ENCODE data around the gene AAGAB.
"Not testable (repeated sequence)": the region's sequence is repeated elsewhere in the genome, so short reads cannot be mapped to it uniquely, and the experiment has no call there.

AAGAB gene

DNA sequence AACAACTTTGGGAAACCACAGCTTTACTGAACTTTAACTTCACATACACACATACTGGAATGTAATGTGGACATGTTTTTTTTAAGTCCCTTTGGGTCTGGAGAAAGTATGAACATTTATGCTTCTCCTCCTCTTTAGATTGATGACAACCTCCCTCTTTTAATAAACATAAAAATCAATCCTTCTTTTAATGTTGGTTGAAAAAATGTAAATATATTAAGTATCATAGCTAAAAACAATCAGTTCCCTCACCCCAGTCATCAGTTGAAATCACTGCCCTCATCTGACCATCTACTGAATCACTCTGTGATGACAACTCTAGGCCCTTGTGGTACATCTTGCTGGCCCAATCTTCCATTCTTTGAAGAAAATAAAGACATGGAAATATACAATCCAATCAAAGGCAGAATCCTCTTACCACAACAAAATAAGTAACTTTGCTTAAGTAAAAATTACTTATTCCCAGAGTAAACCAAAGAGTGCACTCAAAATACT is 6.4 kb downstream of the AAGAB start:
- TF ChIP-seq, protein P1, sequence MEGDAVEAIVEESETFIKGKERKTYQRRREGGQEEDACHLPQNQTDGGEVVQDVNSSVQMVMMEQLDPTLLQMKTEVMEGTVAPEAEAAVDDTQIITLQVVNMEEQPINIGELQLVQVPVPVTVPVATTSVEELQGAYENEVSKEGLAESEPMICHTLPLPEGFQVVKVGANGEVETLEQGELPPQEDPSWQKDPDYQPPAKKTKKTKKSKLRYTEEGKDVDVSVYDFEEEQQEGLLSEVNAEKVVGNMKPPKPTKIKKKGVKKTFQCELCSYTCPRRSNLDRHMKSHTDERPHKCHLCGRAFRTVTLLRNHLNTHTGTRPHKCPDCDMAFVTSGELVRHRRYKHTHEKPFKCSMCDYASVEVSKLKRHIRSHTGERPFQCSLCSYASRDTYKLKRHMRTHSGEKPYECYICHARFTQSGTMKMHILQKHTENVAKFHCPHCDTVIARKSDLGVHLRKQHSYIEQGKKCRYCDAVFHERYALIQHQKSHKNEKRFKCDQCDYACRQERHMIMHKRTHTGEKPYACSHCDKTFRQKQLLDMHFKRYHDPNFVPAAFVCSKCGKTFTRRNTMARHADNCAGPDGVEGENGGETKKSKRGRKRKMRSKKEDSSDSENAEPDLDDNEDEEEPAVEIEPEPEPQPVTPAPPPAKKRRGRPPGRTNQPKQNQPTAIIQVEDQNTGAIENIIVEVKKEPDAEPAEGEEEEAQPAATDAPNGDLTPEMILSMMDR (IDR thresholded peaks at IDR 0.05; ENCODE audit: low read depth, low read length) = no peak
- TF ChIP-seq POLR2A (IDR thresholded peaks at IDR 0.05; ENCODE audit: extremely low read depth, insufficient read length) (no peak), MYC (IDR thresholded peaks at IDR 0.05; ENCODE audit: low read depth, low read length) (no peak)
- TF ChIP-seq, protein P2, sequence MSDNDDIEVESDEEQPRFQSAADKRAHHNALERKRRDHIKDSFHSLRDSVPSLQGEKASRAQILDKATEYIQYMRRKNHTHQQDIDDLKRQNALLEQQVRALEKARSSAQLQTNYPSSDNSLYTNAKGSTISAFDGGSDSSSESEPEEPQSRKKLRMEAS (IDR thresholded peaks at IDR 0.05; ENCODE audit: low read depth, low read length) = no peak
- no peak for DNase-seq (ENCODE audit: low read depth)

DNA sequence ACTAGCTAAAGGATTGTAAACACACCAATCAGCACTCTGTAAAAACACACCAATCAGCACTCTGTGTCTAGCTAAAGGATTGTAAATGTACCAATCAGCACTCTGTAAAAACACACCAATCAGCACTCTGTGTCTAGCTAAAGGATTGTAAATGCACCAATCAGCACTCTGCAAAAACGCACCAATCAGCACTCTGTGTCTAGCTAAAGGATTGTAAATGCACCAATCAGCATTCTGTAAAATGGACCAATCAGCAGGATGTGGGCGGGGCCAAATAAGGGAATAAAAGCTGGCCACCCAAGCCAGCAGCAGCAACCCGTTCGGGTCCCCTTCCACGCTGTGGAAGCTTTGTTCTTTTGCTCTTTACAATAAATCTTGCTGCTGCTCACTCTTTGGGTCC is 7.9 kb downstream of the AAGAB start:
- not testable (repeated sequence) for H3K4me3 ChIP-seq (ENCODE audit: low read depth, low read length); DNase-seq (ENCODE audit: low read depth)

More for the DNA sequence above, 6.4 kb downstream of the AAGAB start:
- H3K4me3 ChIP-seq (ENCODE audit: low read depth, low read length) = no peak overlapping the region

DNA sequence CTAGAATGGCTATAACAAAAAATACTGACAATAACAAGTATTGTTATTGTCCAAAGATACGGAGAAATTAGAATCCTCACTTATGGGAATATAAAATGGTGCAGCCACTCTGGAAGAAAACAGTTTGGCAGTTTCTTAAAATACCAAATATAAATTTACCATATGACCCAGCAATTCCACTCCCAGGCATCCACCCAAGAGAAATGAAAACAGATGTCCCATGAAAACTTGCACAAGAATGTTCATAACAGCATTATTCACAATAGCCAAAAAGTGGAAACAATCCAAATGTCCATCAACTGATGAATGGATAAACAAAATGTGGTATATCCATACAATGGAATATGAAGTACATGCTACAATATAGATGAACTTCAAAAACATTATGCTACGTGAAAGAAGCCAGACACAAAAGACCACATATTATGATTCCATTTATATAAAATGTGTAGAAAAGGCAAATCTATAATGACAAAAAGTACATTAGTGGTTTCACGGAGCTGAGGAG is 9.4 kb downstream of the AAGAB start:
- DNase-seq (ENCODE audit: low read depth) = no peak
- TF ChIP-seq, protein P1 (IDR thresholded peaks at IDR 0.05; ENCODE audit: low read depth, low read length) = no peak
- no peak for TF ChIP-seq MYC (IDR thresholded peaks at IDR 0.05; ENCODE audit: low read depth, low read length)
- TF ChIP-seq, protein P2 (IDR thresholded peaks at IDR 0.05; ENCODE audit: low read depth, low read length) = no peak
- TF ChIP-seq POLR2A (IDR thresholded peaks at IDR 0.05; ENCODE audit: extremely low read depth, insufficient read length) = no peak
- no peak overlapping the region for H3K4me3 ChIP-seq (ENCODE audit: low read depth, low read length)

DNA sequence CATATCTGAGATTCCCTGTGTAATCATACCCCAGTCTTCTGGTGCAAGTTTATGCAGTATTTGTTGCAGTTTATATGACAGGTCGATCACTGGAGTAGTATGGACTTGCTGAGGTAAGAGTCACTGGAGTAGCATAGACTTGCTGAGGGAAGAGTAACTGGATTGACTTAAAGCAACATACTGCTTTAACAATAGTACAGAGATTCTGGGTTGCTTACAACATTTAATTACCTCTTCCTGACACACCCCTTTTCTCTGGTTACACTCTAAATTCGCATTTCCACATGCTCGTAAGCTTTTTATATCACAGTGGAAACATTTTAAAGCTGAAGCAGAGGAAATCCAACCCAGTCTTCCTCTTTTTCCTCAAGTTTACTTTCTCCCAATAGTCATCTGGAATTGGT is 11.8 kb downstream of the AAGAB start:
- no peak overlapping the region for H3K4me3 ChIP-seq (ENCODE audit: low read depth, low read length)
- peak; percentile 57 for DNase-seq (ENCODE audit: low read depth)
- TF ChIP-seq, protein P1 (IDR thresholded peaks at IDR 0.05; ENCODE audit: low read depth, low read length) = no peak
- TF ChIP-seq POLR2A (IDR thresholded peaks at IDR 0.05; ENCODE audit: extremely low read depth, insufficient read length) (no peak), MYC (IDR thresholded peaks at IDR 0.05; ENCODE audit: low read depth, low read length) (no peak)
- TF ChIP-seq, protein P2 (IDR thresholded peaks at IDR 0.05; ENCODE audit: low read depth, low read length) = no peak

DNA sequence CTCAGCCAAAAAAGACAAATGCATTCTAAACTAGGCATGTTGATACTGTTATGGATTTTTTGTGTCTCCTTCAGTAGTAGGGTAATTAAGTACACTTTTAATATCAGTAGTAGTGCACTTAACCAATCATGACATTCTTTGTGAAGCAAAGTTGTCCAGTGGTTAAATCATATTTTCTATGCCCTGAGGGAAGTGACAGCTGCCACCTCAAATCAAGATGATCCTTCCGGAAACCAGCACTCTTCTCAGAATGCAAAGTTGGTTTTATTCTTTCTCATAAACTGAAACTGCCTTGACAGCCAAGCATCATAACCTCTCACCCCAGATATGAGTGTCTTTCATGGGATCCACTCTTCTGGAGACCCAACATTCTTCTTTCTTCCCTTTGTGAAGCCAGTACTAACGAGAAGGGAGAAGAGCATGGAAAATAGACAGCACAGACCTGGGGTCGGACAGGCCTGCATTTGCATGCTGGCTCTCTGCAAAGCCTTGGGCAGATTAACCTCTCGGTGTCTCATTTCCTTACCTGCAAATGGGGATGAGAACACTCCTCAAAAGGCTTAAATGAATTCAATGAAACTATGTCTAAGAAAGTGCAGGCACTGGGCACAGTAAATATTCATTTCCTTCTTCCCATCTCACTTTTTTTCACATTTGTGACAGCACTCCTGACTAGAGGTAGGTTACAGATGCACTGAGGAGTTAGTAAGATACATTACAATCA is 13.2 kb downstream of the AAGAB start:
- DNase-seq (ENCODE audit: low read depth) = no peak
- TF ChIP-seq, protein P2 (IDR thresholded peaks at IDR 0.05; ENCODE audit: low read depth, low read length) = no peak
- H3K4me3 ChIP-seq (ENCODE audit: low read depth, low read length) = no peak overlapping the region

DNA sequence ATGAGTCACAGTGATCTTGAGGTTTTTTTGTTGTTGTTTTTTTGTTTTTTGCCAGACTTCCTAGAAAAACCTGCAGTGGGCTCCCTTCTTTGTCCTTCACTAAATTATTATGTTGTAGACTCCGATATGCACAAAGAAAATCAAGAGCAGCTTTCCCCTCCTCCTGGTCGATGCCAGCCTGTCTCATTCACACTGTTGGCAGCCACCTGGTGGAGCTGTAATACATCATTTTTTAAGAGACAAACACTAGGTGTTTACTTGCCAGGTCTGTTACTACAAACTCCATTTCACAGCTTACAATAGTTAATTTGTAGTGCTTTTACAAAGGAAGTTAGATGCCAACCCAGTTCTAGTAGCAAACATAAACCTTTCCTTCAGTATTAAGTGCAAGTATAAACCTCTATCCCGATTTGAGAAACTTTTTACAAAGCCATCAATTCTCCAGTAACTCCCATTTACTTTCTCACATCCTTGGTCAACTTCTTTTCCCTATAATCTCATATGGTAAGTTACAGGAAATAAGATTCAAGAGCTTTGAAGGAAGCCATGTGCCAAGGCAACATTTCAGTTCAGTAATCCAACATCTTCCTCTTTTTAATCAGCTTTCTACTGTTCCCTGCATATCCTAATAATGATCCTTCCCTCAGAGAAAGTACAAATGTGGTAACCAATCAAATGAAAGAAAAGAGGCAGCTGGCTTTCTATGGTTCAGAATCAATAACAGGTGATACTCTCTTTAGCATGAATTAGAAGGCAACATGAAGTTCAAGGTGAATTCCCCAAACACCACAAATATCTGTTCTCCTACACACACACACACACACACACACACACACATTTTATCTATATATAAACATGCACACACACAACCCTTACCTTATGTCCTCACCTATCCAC is 14.0 kb downstream of the AAGAB start:
- TF ChIP-seq, protein P1 (IDR thresholded peaks at IDR 0.05; ENCODE audit: low read depth, low read length) = no peak
- TF ChIP-seq MYC (IDR thresholded peaks at IDR 0.05; ENCODE audit: low read depth, low read length) (no peak), POLR2A (IDR thresholded peaks at IDR 0.05; ENCODE audit: extremely low read depth, insufficient read length) (no peak)
- TF ChIP-seq, protein P2 (IDR thresholded peaks at IDR 0.05; ENCODE audit: low read depth, low read length) = no peak
- DNase-seq (ENCODE audit: low read depth) = peak; percentile 18
- no peak overlapping the region for H3K4me3 ChIP-seq (ENCODE audit: low read depth, low read length)
